ENCODE results near the gene GBP4.
A peak's percentile ranks its signal among the peaks of the same experiment; 100 is the strongest.
"Not testable (repeated sequence)": the region's sequence is repeated elsewhere in the genome, so short reads cannot be mapped to it uniquely, and the experiment has no call there.

GBP4 gene, protein sequence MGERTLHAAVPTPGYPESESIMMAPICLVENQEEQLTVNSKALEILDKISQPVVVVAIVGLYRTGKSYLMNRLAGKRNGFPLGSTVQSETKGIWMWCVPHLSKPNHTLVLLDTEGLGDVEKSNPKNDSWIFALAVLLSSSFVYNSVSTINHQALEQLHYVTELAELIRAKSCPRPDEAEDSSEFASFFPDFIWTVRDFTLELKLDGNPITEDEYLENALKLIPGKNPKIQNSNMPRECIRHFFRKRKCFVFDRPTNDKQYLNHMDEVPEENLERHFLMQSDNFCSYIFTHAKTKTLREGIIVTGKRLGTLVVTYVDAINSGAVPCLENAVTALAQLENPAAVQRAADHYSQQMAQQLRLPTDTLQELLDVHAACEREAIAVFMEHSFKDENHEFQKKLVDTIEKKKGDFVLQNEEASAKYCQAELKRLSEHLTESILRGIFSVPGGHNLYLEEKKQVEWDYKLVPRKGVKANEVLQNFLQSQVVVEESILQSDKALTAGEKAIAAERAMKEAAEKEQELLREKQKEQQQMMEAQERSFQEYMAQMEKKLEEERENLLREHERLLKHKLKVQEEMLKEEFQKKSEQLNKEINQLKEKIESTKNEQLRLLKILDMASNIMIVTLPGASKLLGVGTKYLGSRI

DNA sequence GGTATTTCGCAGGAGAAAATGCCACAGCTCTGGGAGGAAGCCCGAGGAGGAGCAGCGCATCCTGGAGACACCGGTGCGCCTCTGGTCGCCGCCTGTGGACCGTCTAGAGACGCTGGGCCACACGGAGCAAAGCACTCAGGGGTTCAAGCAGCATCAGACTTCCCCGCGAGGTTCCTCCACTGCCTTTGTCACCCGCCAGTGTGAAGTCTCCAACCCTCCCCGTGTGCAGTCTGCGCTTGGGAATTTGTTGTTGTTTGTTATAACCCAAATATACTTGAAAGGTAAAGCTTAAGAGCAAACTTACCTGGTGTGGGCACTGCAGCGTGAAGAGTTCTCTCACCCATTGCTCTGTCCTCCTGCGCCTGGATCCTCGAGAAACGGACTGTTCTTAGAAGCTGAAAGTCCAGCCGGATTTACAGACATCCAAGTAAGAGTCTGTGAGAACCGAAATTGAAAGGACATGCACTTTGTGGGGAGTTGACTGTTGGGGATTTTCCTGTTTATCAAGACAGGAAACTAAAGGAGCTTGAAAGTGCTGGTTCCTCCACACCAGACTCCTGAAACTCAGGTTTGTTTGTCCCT, at the start of gene GBP4:
Gene GBP4 (minus strand): TSS at position 452 of the 582 bp plus-strand sequence. CDS start 108 bp downstream, at position 344.
- no peak for FAIRE-seq

DNA sequence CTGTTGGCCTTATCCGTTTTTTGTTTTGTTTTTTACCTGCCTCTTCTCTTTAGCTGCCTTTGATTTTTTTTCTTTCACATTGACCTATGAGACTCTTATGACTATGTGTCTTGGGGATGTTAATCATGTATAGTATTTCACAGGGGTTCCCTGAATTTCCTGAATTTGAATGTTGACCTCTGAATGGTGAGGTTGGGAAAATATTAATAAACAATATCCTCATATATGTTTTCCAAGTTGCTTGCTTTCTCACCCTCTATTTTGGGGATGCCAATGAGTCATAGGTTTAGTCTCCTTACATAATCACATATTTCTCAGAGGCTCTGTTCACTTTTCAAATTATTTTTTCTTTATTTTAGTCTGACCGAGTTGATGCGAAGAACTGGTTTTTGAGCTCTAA, 44.3 kb upstream of the GBP4 start:
- FAIRE-seq, result no peak

DNA sequence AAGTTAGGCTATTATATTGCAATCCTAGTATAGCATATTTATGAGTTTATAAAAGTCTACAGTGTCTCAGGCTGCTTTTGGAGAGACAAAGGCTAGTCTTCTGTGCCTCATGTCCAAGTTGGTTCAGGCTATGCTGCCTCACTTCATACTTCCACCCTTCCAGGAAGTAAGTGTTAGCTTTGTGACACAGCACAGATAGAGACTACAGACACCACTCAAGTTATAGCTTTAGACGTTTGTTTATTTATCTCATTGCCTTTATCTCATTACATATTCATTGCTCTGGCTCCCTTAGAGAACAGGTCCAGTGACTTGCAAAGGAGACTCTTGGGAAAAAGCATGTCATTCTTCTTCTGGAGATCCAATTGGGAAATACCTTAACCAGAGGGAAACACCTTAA, 22.6 kb upstream of the GBP4 start:
- FAIRE-seq, result no peak

DNA sequence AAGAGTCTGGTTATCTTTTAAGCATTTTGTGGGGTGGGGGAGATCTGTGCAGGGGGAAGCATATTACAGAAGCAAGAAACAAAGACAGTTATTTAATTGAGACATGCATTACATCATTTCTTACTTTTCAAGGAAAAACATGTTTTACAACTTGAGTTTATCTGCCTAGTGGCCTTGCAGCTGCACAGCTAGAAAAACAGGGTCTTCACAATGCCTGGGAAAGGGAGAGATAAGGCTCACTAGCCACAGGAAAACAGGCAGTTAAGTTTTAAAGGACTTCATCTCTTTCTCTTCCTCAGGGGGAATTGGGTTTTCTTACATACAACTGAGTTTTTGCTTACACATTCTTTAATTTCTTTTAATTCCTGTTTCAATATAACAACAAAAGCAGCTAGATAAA, 21.1 kb upstream of the GBP4 start:
- not testable (repeated sequence) for FAIRE-seq

DNA sequence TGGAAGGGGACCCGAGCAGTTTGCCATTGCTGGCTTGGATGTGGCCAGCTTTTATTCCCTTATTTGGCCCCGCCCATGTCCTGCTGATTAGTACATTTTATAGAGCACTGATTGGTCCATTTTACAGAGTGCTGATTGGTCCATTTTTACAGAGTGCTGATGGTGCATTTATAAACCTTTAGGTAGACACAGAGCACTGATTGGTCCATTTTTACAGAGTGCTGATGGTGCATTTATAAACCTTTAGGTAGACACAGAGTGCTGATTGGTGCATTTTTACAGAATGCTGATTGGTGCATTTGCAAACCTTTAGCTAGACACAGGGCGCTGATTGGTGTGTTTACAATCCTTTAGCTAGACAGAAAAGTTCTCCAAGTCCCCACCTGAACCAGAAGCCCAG, 20.2 kb upstream of the GBP4 start:
- not testable (repeated sequence) for FAIRE-seq

DNA sequence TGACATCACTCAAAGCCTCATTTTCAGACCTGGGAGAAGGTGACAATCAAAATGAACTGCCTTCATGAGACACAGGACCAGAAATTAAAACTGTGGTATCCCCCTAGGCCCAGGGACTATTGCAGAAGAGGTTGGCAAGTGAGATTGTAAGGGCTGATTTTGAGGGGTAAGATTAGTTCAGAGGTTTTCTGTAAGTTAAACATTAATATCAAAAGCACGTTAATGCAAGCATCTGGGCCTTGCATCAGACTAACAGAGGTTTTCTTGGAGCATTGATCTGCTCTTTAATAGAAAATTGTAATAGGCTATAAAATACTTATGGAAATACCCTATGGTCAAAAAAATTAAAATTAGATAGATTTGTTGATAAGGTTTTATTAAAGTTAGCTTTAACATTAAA, 14.6 kb upstream of the GBP4 start:
- FAIRE-seq, result no peak

DNA sequence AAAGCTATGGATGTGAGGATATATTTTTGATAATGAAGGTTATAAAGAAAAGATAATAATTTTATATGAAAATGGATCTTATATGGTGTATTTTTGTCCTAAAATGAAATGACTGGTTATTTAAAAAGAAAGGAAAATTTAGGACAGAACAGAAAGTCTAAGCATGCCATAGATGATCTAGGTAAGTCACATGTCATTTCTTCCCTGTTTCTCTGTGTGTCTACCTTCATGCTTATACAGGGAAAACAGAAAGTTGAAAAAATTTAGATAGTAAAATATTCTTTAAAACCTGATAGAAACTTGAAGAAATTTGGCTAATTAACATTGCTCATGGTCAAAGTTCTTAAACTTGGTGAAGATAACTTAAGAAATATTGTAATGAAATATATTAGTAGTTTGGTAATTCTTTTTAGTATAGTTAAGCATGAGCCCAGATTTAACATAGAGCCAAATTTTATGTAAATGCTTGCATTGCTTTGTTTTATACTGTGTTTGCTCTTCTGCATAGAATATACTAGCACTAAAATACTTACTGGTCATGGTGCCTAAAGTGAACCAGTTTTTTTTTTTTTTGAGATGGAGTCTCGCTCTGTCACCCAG, 12.4 kb upstream of the GBP4 start:
- no peak for FAIRE-seq

DNA sequence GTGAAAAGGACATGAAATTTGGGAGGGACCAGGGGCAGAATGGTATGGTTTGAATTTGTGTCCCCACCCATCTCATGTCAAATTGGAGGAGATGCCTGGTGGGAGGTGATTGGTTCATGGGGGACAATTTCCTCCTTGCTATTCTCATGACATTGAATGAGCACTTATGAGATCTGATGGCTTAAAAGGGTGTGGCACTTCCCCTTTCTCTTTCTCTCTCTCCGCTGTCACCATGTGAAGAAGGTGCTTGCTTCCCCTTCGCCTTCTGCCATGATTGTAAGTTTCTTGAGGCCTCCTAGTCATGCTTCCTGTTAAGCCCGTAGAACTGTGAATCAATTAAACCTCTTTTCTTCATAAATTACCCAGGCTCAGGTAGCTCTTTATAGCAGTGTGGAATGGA, 7.6 kb upstream of the GBP4 start:
- no peak for FAIRE-seq

DNA sequence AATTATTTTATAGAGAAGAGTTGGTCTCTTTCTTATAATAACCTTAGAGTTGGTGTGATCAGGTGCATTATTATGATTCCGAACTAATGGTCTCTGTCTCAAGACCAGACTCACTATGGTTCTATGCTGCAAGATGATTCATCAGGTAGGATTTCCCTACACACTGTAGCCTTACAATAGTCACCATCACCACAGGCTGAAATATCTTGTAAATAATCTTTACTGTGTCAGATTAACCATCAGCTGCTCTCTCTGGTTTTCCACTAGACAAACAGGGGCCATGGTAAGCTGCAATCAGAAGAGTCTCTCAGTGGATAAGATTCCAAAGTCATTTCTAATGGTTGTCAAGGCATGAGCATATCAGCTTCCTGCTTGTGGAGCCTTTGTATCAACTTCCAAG, 4.4 kb upstream of the GBP4 start:
- FAIRE-seq, result no peak

DNA sequence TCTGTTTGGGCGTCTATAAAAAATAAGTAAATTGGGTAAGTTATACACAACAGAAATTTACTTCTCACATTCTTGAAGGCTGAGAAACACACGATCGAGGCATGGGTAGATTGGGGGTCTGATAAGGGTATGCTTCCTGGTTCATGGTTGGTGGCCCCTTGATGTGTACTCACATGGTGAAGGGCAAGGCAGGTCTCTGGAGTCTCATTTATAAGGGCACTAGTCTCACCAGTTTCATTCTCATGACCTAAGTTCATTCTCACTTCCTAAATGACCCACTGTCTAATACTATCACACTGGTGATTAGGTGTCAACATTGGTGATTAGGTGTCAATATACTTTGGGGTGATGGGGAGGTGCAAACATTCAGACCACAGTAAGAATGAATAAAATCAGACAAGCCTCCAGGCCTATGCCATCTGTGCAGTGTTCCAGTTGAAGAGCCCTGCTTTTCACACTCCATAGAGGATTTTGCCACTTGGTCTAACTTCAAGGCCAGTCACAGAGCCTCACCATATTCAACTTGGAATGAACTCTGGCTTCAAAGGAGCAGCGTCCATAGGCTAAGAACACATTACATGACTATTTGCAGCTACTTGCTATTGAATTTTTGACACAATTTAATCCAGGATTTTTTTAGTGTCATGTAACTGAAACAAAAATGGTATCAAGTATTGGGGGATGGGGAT, 2.5 kb upstream of the GBP4 start:
- FAIRE-seq, result no peak

DNA sequence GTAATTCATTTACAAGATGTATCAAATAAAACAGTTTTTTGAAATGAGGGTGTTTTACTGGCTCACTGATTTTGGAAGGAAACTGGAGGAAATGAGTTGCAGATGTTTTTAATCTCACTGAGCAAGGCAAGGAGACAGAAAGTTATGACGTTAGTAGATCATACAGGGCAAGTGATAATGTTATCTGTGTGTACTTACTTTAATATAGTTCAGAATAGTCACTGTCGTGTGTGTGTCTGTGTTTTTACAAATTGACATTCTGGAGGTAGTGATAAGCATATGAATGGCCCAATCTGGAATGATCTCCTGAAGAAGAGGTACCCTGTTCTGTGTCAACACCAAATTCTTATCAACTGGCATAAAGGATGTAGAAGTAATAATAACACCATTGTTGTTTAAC, 1.9 kb upstream of the GBP4 start:
- FAIRE-seq, result no peak

DNA sequence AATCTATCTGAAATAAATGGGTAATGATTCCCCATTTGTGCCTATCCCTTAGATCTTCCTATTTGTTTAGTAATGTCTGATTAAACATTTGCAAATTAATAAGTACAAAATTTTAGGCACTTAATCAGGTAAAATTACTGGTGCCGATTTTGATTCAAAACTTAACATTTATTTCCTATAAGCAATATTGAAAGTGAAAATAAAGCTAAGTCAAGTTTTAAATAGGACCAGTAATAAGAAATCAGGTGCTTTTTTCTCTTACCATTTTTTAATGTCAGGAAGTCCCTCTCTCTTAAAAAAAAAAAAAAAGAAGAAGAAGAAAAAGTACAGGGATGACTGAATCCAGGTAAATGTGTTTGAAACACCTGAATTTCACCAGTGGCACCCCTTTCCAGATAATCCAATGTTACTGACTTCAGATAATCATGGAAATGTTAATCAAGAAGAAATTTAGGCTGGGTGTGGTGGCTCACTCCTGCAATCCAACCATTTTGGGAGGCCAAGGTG, 836 bp upstream of the GBP4 start:
- peak; percentile 47 for FAIRE-seq

DNA sequence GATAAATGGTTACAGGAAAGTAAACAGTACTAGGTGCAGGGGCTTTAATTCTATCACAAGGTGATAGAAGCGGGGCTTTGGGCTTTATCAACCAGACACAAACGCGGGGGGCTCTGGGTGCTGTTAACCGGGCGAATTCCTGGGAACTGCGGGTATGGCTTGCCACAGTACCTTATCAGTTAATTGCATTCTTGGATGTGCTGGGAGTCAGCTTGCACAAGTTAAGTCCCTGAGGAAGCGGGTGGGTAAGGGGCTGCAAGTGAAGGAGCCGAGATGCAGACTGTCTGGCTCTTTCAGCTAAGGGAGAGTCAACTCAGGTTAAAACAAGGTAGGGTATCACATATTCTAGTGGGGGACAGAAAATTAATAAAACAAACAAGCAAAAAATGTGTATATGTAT, 661 bp downstream of the GBP4 start:
- FAIRE-seq, result no peak

DNA sequence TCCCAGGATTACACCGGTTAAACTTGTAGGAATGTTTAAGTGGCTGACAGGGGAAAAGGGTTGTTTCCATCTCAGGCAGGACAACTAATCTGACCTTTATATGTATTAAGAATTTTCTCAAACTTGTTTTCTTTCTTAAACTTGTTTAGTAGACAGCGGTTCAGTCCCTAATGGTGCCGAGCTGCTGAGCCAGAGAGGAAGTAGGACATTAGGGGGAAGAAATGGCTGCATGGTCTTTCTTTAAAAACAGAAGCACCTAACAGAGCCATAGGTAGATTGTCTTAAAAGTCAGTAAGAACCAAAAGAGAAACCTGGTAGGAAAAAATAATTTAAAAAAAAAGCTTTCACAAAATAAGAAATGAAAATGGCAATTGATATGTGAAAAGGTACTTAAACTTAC, 3.3 kb downstream of the GBP4 start:
- no peak for FAIRE-seq

DNA sequence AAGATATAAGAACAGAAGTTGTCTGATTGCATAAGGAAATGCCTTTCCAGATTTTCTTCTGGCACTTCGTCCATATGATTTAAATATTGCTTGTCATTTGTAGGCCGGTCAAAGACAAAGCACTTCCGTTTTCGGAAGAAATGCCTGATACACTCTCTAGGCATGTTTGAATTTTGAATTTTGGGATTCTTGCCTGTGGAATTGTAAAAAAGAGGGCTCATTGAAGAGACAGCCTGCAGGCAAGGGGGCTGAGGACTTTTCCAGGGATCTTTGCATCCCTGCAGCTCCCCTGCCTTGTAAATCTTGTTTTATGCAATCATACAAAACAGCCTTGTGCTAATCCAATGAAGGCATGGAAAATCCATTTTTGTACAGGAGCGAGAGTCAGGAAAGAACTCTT, 7.4 kb downstream of the GBP4 start:
- FAIRE-seq, result no peak

DNA sequence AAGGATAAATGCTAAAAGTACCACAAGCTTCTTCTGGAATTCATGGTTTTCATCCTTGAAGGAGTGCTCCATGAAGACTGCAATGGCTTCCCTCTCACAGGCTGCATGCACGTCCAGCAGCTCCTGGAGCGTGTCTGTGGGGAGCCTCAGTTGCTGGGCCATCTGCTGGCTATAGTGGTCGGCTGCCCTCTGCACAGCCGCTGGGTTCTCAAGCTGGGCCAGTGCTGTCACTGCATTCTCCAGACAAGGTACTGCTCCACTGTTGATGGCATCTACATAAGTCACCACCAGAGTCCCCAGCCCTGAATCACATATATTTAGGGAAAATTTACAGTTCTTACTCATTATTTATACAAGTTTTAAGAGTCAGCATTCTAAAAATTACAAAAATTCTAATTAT, 8.7 kb downstream of the GBP4 start:
- no peak for FAIRE-seq

DNA sequence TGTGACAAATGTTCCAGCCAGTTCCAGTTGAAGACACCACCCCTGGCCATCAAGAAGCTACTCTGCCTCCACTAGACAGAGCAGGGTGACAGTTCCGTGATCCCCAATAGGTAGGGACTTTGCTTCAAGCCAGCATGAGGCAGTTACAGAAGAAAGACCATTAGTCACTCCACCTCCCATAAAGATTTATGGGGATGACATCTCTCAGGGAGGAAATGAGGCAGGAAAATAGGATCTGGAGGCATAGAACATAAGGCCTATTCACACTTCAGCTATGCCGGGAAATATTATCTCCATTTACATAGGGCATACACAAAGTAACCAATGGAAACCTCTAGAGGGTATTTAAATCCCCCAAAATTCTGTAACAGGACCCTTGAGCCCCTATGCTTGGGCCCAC, 19.4 kb downstream of the GBP4 start:
- FAIRE-seq, result no peak

DNA sequence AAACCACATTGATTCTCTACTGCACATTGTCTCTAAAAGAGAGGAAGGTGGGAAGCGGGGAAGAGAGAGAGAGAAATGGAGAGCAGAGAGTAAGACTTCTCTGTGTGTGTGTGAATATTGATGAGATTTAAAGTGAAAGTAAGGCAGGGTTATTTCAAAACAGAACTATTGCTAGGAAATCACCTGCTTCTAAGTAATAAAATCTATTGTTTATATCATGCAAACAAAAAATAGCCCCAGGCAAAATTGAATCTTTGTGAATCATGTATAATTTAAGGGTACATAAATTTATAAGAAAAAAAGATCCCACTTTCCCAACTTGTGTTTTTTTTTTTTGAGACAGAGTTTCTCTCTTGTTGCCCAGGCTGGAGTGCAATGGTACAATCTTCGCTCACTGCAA, 21.8 kb downstream of the GBP4 start:
- no peak for FAIRE-seq

DNA sequence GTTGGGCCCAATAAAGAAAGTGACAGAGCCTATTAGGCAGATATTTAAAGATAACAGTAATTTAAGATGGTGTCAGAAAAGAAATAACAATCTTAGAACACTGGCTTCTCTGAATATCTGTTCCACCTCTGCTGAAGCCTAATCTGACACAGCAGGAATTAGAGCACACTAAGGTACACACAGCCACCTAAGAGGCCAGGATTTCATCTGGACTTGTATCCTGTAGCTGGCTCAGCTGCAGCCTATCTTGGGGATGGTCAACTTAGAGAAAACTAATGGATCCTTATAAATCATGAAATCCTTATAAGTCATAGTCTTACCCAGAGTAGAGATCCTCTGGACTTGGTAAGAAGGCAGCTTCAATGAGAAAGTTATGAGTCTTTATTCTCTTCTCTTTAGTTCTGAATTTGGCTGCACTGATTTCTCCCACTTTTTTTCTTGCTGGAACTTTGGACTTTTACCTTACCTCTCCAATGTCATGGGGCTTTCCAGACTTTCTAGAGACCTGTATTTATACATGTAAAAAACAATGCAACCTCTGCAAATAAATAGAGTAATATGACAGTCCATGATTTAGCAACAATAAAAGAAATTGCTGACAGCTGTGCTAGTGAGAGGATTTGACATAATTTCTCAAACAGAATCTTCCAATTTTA, 23.0 kb downstream of the GBP4 start, which contains the start of gene GBP7:
Gene GBP7 (minus strand): TSS at position 403 of the 656 bp plus-strand sequence. CDS start 4,068 bp downstream, outside the sequence.
- FAIRE-seq, result no peak

DNA sequence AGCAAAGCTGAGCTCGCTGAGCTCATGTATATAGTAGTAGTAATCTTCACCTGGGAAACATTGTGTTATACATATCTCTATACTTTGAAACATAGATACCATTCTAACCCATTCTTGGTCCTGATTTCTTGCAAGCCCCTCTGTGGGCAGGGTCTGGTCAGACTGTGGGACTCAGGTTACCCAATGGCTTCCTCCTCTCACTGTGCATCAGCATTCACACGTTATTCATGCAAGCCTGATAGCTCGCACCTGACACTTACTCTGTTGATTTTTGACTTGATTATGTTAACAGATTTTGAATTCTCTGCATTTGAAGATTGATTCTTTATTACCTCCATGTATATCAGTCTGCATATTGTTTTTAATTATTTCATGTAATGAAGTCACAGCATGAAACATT, 24.3 kb downstream of the GBP4 start:
- FAIRE-seq, result no peak

DNA sequence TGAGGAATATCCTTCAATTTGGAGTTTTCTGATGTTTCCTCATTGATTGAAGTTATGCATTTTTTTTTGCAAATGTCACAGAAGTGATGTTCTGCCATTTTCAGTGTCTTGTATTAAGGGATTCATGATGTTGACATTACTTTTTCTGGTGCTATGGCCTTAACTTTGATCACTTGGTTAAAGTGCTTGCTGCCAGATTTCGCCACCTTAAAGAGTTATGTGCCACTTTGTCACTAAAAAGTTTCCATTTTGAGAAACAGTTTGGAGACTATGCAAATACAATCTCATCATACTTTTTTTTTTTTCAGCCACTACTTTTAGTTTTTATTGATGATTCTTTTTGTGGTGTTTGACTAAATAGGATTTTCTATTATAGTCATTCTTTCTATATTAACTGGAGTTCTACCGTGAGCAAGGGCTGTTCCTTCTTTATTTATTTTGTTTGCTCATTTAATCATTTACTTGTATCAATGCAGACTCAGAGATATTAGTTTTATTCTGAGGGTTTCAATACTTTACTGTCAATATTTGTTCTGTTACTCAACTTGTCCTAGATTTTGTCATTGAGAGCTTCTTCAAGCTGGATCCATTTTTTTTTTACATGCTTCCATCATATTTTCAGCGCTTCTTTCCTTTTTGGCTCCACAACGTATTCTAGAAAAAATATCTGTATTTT, 26.1 kb downstream of the GBP4 start:
- no peak for FAIRE-seq

DNA sequence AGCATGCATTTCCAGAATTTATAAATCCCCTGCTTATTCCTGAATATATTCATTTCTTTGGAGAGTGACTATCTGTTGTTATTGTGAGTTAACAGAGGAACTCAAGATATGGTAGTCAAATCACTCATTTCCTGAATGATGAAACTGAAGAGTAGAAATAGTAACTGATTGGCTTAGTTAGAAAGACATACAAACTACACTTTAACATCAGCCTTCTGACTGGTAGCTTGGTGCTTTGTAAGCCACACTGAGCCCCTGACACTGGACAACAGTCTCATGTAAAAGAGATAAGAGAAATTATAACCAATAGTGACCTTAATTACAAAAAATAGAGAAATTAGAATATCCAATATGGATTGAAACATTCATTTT, 27.7 kb downstream of the GBP4 start:
- FAIRE-seq, result no peak
